GM19395 (cell line): ENCODE results near the gene LZTS3.

Experiments used
- ATAC-seq: cut with Tn5 transposase; IDR thresholded peaks from one replicate; pipeline ENCODE4 v1.9.1; 2021; ENCODE audit warnings: mild to moderate bottlenecking, moderate library complexity; ENCODE audit not compliant: unreplicated experiment

The LZTS3 gene

GRCh38 chr20:3115190-3116107 is 57.9 kb downstream of the LZTS3 start:
- no peak for ATAC-seq
